Heart left ventricle (tissue), 13 donors: ENCODE results near the gene EXPH5.

Source experiments
- CTCF ChIP-seq, 12 donors: fragments of 200-600 bp; sonication (generic) in 4 of 12; IDR thresholded peaks; one replicate each; pipeline versions ENCODE4 v1.5.0 to v1.8.0; 2018 to 2022; ENCODE audit warnings: antibody characterized with exemption in 12 of 12, mild to moderate bottlenecking in 5 of 12
- POLR2A ChIP-seq, 2 donors: fragments of 450-650 bp; IDR thresholded peaks; one replicate each; pipeline ENCODE4 v1.6.1; 2017; ENCODE audit warnings: antibody characterized with exemption in 2 of 2, mild to moderate bottlenecking in 2 of 2, moderate library complexity in 2 of 2
- donor health status: ischemic (EF 13 %, LVEDD 7.1; RV severe dilation, severe dysfunction).
- donor health status: DM: no; HTN: yes; CAD: no.
- donor health status: DM: no; HTN: no; CAD: no.
- donor health status: ischemic (EF 25% LVEDD 6.9; RV normal size, moderate dysfunction).
- donor health status: ischemic (EF 25% LVEDD 5.7; RV mildly dilated, moderate dysfunction).
- donor health status: ischemic (EF 35%, LVEDD 5.7; RV mildly dilated, moderate dysfunction).
- donor health status: nonischemic (EF 11% LVEDD 7.7; RV severe dilation, severe dysfunction).
- donor health status: DM: yes; HTN: yes; CAD: no.
- donor health status: PGD.
- donor health status: ischemic (EF 29% LVEDD 5.4; RV normal size, mild dysfunction).
- donor health status: nonischemic (EF 23%, LVEDD 6.1; RV moderate dilation, normal function).

DNA sequence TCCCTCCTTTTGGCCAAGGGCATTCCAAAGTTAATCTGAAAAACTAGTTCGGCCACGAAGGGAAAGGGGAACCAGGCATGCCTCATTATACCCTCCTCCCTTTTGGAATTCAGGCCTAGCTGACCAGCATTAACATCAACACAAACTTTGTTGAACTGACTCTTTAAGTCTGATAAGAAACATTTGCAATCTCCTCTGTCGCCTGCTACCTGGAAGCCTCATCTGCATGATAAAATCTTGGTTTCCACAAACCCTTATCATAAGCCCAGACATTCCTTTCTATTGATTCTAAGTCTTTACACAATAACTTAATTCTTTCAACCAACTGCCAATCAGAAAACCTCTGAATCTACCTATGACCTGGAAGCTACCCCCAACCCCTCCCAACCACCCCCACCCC, 106.7 kb downstream of the EXPH5 start:
- TF ChIP-seq POLR2A (IDR thresholded peaks at IDR 0.05) (no peak), CTCF (IDR thresholded peaks at IDR 0.05) (no peak)
